GM23248 (cell line): ENCODE results near the gene MUC2. TPM values are rescaled to one million over a fixed set of nuclear protein-coding genes. Genes with fewer than 3 reads are reported as not detected.

Experiments used
- DNase-seq: peaks from one replicate; pipeline ENCODE4 v3.0.0-alpha.2; 2015
- H2AFZ ChIP-seq: fragments of 200-600 bp; sonication (generic); 2 replicates; pipeline ENCODE4 v1.6.1; 2016; ENCODE audit warnings: antibody characterized with exemption
- H3F3A ChIP-seq: fragments of 200-600 bp; sonication (generic); 2 replicates; pipeline ENCODE4 v1.6.1; 2016; ENCODE audit warnings: mild to moderate bottlenecking, antibody characterized with exemption, mixed run types; ENCODE audit not compliant: insufficient read depth
- H3K27ac ChIP-seq: fragments of 200-600 bp; sonication (generic); 2 replicates; pipeline ENCODE4 v1.5.1; 2016; ENCODE audit warnings: mild to moderate bottlenecking
- H3K27me3 ChIP-seq: fragments of 200-600 bp; sonication (generic); replicated peaks from 2 replicates; pipeline ENCODE4 v1.6.1; 2016; ENCODE audit warnings: mild to moderate bottlenecking; ENCODE audit not compliant: insufficient read depth
- H3K36me3 ChIP-seq: fragments of 200-600 bp; sonication (generic); 2 replicates; pipeline ENCODE4 v1.6.1; 2016; ENCODE audit warnings: low read depth, mild to moderate bottlenecking
- H3K4me1 ChIP-seq: fragments of 200-600 bp; sonication (generic); 2 replicates; pipeline ENCODE4 v1.6.1; 2016; ENCODE audit warnings: mild to moderate bottlenecking; ENCODE audit not compliant: insufficient read depth
- H3K4me2 ChIP-seq: fragments of 200-600 bp; sonication (generic); one replicate; pipeline ENCODE4 v1.6.1; 2016; ENCODE audit warnings: mild to moderate bottlenecking; ENCODE audit not compliant: unreplicated experiment
- H3K4me3 ChIP-seq: fragments of 200-600 bp; sonication (generic); 2 replicates; pipeline ENCODE4 v1.5.1; 2016; ENCODE audit warnings: mild to moderate bottlenecking
- H3K79me2 ChIP-seq: fragments of 200-600 bp; sonication (generic); 2 replicates; pipeline ENCODE4 v1.6.1; 2016; ENCODE audit warnings: mild to moderate bottlenecking; ENCODE audit not compliant: insufficient read depth
- H3K9ac ChIP-seq: fragments of 200-600 bp; sonication (generic); 2 replicates; pipeline ENCODE4 v1.6.1; 2016; ENCODE audit warnings: mild to moderate bottlenecking
- H3K9me2 ChIP-seq: fragments of 200-600 bp; sonication (generic); 2 replicates; pipeline ENCODE4 v1.6.1; 2016; ENCODE audit warnings: mixed run types, mild to moderate bottlenecking, moderate library complexity; ENCODE audit not compliant: insufficient read depth
- H3K9me3 ChIP-seq: fragments of 200-600 bp; sonication (generic); one replicate; pipeline ENCODE4 v1.6.1; 2017; ENCODE audit warnings: low read depth
- H4K20me1 ChIP-seq: fragments of 200-600 bp; sonication (generic); 2 replicates; pipeline ENCODE4 v1.6.0; 2016; ENCODE audit not compliant: insufficient read depth
- EZH2 ChIP-seq: fragments of 200-600 bp; sonication (generic); IDR thresholded peaks from 2 replicates; pipeline ENCODE4 v1.6.1; 2018; ENCODE audit warnings: antibody characterized with exemption, mild to moderate bottlenecking; ENCODE audit not compliant: insufficient read depth, poor library complexity, severe bottlenecking
- EZH2phosphoT487 ChIP-seq: fragments of 200-600 bp; sonication (generic); IDR thresholded peaks from 2 replicates; pipeline ENCODE4 v1.6.1; 2018; ENCODE audit warnings: antibody characterized with exemption, moderate library complexity, mild to moderate bottlenecking, low read depth; ENCODE audit not compliant: insufficient read depth
- WGBS, 2 experiments: methylation state at CpG; one replicate each; pipeline ENCODE4 v1.1.6; 2015 to 2017; ENCODE audit warnings: low lambda C conversion rate in 2 of 2, low coverage in 1 of 2; ENCODE audit errors: missing lambda C conversion rate in 2 of 2; 5-methylcytosine and 5-hydroxymethylcytosine counted together
- in situ Hi-C: fragments of 300-500 bp; cut with MboI; formaldehyde crosslinking; loops from 2 replicates; pipeline ENCODE4 v1.15.0; 2020
- polyA plus RNA-seq: library from polyadenylated mRNA; unstranded; fragments of >200 nt; fragmentation: Nextera tagmentation; extraction: Ambion mirVana; gene quantifications from 2 replicates; pipeline ENCODE4 v1.2.1, GENCODE V29; 2016
- total RNA-seq: library from RNA; depleted of rRNA; stranded (reverse); fragments of >200 nt; shearing (Covaris generic); gene quantifications from 2 replicates; pipeline ENCODE4 v1.2.3, GENCODE V29; 2014

Gene MUC2
- total and polyA plus RNA-seq, 2 experiments from 2014 or later, result not detected

DNA sequence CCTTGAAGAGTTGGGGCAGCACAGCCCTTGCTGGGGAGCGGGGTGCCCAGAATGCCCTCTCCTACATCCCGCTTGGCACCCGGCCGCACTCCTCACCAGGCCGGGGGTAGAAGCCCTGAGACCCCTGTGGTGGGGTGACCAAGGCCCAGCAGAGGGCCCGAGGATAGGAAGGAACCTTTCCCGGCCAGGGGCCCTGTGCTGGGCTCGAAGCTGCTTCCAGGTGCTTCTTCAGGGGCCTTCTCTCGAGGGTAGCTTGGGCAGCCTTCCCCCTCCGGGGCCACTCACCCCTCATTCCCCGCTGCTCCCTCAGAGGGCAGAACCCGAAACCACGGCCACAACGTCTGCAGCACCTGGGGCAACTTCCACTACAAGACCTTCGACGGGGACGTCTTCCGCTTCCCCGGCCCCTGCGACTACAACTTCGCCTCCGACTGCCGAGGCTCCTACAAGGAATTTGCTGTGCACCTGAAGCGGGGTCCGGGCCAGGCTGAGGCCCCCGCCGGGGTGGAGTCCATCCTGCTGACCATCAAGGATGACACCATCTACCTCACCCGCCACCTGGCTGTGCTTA is 752 bp downstream of the MUC2 start:
- in situ Hi-C loops, result no loop called here
- no peak for DNase-seq
- Histone ChIP-seq H2AFZ (no peak overlapping the region), H3K27ac (no peak overlapping the region), H3K4me3 (no peak overlapping the region), H3F3A (no peaks in the 10 kb centered on the region), H3K79me2 (no peaks in the 10 kb centered on the region), H3K27me3 (no peaks in the 10 kb centered on the region), H3K9me2 (no peaks in the 10 kb centered on the region), H3K9me3 (no peaks in the 10 kb centered on the region), H3K4me1 (peaks cover 8% of the 10 kb centered on the region), H4K20me1 (no peaks in the 10 kb centered on the region), H3K4me2 (no peak overlapping the region), H3K36me3 (no peaks in the 10 kb centered on the region), H3K9ac (no peak overlapping the region)
- TF ChIP-seq EZH2phosphoT487, result no peak
- no peak for TF ChIP-seq EZH2
- WGBS, 2 experiments, result 78 to 79% methylated on average over 28 of the region's 28 CpGs

GRCh38 chr11:1076061-1076665 is 1.5 kb downstream of the MUC2 start:
- no peaks in the 10 kb centered on the region for H3K36me3 ChIP-seq

DNA sequence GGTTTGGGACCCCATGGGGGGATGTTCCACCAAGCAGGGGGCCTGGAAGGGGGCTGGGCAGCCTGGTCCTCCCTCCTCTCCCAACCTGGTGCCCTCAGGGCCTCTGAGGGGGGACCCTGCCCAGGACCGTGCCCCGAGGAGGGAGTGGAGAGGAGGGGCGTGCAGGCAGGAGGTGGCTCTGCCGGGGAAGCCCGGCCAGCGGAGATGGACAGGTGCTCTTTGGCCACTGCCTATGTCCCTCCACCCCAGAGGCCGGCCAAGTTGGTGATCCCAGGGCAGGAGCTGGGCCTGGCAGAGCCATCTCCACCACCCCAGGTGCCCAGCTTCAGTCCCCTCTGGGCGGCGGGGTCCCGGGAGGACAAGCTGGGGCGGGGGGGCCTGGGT is 2.4 kb downstream of the MUC2 start:
- no peaks in the 10 kb centered on the region for H3K36me3 ChIP-seq
- no peaks in the 10 kb centered on the region for H3F3A ChIP-seq
- TF ChIP-seq EZH2, result no peak
- TF ChIP-seq EZH2phosphoT487, result no peak
- no peaks in the 10 kb centered on the region for H4K20me1 ChIP-seq
- H3K4me1 ChIP-seq, result peaks cover 8% of the 10 kb centered on the region
- no peaks in the 10 kb centered on the region for H3K79me2 ChIP-seq
- no peak overlapping the region for H3K4me3 ChIP-seq
- WGBS, 2 experiments, result 50 to 63% methylated on average over 8 to 10 of the region's 11 CpGs
- H3K27ac ChIP-seq, result no peak overlapping the region
- H3K27me3 ChIP-seq, result no peaks in the 10 kb centered on the region
- H3K9ac ChIP-seq, result no peak overlapping the region
- DNase-seq, result no peak
- in situ Hi-C loops, result no loop called here
- no peak overlapping the region for H2AFZ ChIP-seq
- H3K4me2 ChIP-seq, result no peak overlapping the region
- no peaks in the 10 kb centered on the region for H3K9me2 ChIP-seq
- no peaks in the 10 kb centered on the region for H3K9me3 ChIP-seq

More at GRCh38 chr11:1076061-1076665, 1.5 kb downstream of the MUC2 start:
- in situ Hi-C loops, result no loop called here
- no peaks in the 10 kb centered on the region for H3K9me2 ChIP-seq
- no peaks in the 10 kb centered on the region for H3K9me3 ChIP-seq
- H3K9ac ChIP-seq, result no peak overlapping the region
- no peak overlapping the region for H2AFZ ChIP-seq
- TF ChIP-seq EZH2phosphoT487, result no peak
- TF ChIP-seq EZH2, result no peak
- H3K79me2 ChIP-seq, result no peaks in the 10 kb centered on the region
- peaks cover 8% of the 10 kb centered on the region for H3K4me1 ChIP-seq
- H3F3A ChIP-seq, result no peaks in the 10 kb centered on the region
- H3K27me3 ChIP-seq, result no peaks in the 10 kb centered on the region
- no peaks in the 10 kb centered on the region for H4K20me1 ChIP-seq
- DNase-seq, result no peak
- no peak overlapping the region for H3K4me2 ChIP-seq
- no peak overlapping the region for H3K4me3 ChIP-seq
- 57 to 65% methylated on average over 11 to 18 of the region's 18 CpGs for WGBS, 2 experiments
- no peak overlapping the region for H3K27ac ChIP-seq

DNA sequence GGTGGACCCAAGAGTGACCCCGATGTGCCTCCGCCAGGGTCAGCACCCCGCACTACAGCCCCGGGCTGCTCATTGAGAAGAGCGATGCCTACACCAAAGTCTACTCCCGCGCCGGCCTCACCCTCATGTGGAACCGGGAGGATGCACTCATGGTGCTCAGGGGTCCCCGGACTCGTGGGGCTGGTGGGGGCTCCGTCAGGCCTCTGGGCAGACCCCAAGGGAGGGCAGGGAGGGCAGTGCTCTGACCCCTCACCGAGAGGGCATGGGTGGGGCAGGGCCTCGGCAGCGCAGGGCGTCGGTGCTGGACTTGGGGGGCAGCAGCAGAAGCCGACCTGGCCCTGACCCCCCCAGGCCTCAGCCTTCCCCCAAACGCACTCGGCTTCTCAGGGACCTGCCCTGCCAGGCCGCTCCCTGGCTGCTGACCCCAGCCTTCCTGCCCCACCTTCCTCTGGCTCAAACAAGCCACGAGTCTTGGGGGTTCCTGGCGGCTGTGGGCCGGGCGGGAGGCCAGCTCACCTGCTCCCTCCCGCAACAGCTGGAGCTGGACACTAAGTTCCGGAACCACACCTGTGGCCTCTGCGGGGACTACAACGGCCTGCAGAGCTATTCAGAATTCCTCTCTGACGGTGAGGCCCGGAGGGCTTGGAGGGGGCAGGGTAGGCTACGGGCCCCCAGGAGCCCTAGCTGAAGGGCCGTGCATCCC is 2.9 kb downstream of the MUC2 start:
- Histone ChIP-seq H3K79me2 (no peaks in the 10 kb centered on the region), H4K20me1 (no peaks in the 10 kb centered on the region), H3K4me1 (peaks cover 8% of the 10 kb centered on the region), H3K27ac (no peak overlapping the region), H3F3A (no peaks in the 10 kb centered on the region), H3K9ac (no peak overlapping the region), H3K9me3 (no peaks in the 10 kb centered on the region), H2AFZ (no peak overlapping the region), H3K4me3 (no peak overlapping the region), H3K36me3 (no peaks in the 10 kb centered on the region), H3K9me2 (no peaks in the 10 kb centered on the region), H3K27me3 (no peaks in the 10 kb centered on the region), H3K4me2 (no peak overlapping the region)
- in situ Hi-C loops, result no loop called here
- TF ChIP-seq EZH2 (no peak), EZH2phosphoT487 (no peak)
- DNase-seq, result no peak
- 63 to 64% methylated on average over 25 to 30 of the region's 33 CpGs for WGBS, 2 experiments
